HEK293 (cell line): ENCODE data around the gene GABRD.

Experiments
- CTCF ChIA-PET: fragments of 350-600 bp; formaldehyde crosslinking; extraction: SDS; loops from one replicate; lab custom pipeline; 2021; ENCODE audit warnings: antibody characterized with exemption; lab: Yijun Ruan, JAX
- POLR2A ChIA-PET: fragments of 300-600 bp; formaldehyde crosslinking; extraction: SDS; loops from one replicate; lab custom pipeline; 2020; ENCODE audit warnings: antibody characterized with exemption, inconsistent platforms; lab: Yijun Ruan, JAX
- H3K27ac ChIP-seq: fragments of 200-500 bp; sonication (Bioruptor generic); 2 replicates; pipeline ENCODE4 v1.5.1; 2014; ENCODE audit warnings: low read depth, low read length, control low read depth, inconsistent platforms; ENCODE audit errors: extremely low read depth
- H3K36me3 ChIP-seq, 2 experiments: fragments of 200-500 bp in 1 of 2; sonication (Bioruptor generic) in 1 of 2; 1 replicate in 1 of 2; 2 replicates in 1 of 2; pipeline ENCODE4 v1.5.1; 2014 to 2017; ENCODE audit warnings: inconsistent platforms in 2 of 2, low read length in 2 of 2; ENCODE audit not compliant: control insufficient read depth in 2 of 2, insufficient read depth in 1 of 2
- H3K4me1 ChIP-seq: fragments of 200-500 bp; sonication (Bioruptor generic); 2 replicates; pipeline ENCODE4 v1.5.1; 2014; ENCODE audit warnings: mild to moderate bottlenecking, low read length, inconsistent platforms; ENCODE audit not compliant: control insufficient read depth, insufficient read depth
- H3K4me3 ChIP-seq: 2 replicates; pipeline ENCODE4 v1.5.1; 2011; ENCODE audit warnings: low read depth, mild to moderate bottlenecking, control low read depth, low read length, moderate library complexity
- H3K9me3 ChIP-seq: fragments of 200-500 bp; sonication (Bioruptor generic); 2 replicates; pipeline ENCODE4 v1.5.1; 2014; ENCODE audit warnings: low read depth, low read length, inconsistent platforms; ENCODE audit not compliant: control insufficient read depth, insufficient read depth
- ATF2 ChIP-seq: fragments of 450-650 bp; formaldehyde crosslinking; IDR thresholded peaks from 2 replicates; pipeline ENCODE4 v1.5.1; 2016; ENCODE audit warnings: missing biosample characterization, missing genetic modification characterization, low read depth
- EGR2 ChIP-seq: fragments of 450-650 bp; formaldehyde crosslinking; IDR thresholded peaks from 2 replicates; pipeline ENCODE4 v1.5.1; 2016; ENCODE audit warnings: low read depth, missing biosample characterization, missing genetic modification characterization
- GLIS1 ChIP-seq: fragments of 450-650 bp; formaldehyde crosslinking; IDR thresholded peaks from 2 replicates; pipeline ENCODE4 v1.5.1; 2016; ENCODE audit warnings: missing biosample characterization, missing genetic modification characterization
- KLF9 ChIP-seq: fragments of 450-650 bp; formaldehyde crosslinking; IDR thresholded peaks from 2 replicates; pipeline ENCODE4 v1.5.1; 2016; ENCODE audit warnings: missing biosample characterization, missing genetic modification characterization, low read depth
- MEIS1 ChIP-seq: sonication (generic); formaldehyde crosslinking; IDR thresholded peaks from 2 replicates; pipeline ENCODE4 v1.8.1; 2022; ENCODE audit warnings: missing genetic modification reagents, mild to moderate bottlenecking, borderline replicate concordance
- REPIN1 ChIP-seq: fragments of 450-650 bp; formaldehyde crosslinking; IDR thresholded peaks from 2 replicates; pipeline ENCODE4 v1.5.1; 2017; ENCODE audit warnings: missing biosample characterization, missing genetic modification characterization, low read depth
- SP3 ChIP-seq: fragments of 450-650 bp; formaldehyde crosslinking; IDR thresholded peaks from 2 replicates; pipeline ENCODE4 v1.5.1; 2016; ENCODE audit warnings: missing biosample characterization, missing genetic modification characterization
- YY1 ChIP-seq: fragments of 450-650 bp; formaldehyde crosslinking; IDR thresholded peaks from 2 replicates; pipeline ENCODE4 v1.5.1; 2018; ENCODE audit warnings: missing biosample characterization, missing genetic modification characterization
- ZBTB1 ChIP-seq: fragments of 450-650 bp; formaldehyde crosslinking; IDR thresholded peaks from 2 replicates; pipeline ENCODE4 v1.5.1; 2016; ENCODE audit warnings: missing biosample characterization, missing genetic modification characterization
- ZBTB49 ChIP-seq: fragments of 450-650 bp; formaldehyde crosslinking; IDR thresholded peaks from 2 replicates; pipeline ENCODE4 v1.5.1; 2016; ENCODE audit warnings: missing biosample characterization, missing genetic modification characterization, low read depth
- ZBTB8A ChIP-seq: fragments of 450-650 bp; formaldehyde crosslinking; IDR thresholded peaks from 2 replicates; pipeline ENCODE4 v1.5.1; 2016; ENCODE audit warnings: missing biosample characterization, missing genetic modification characterization
- ZNF10 ChIP-seq: fragments of 450-650 bp; formaldehyde crosslinking; IDR thresholded peaks from 2 replicates; pipeline ENCODE4 v1.5.1; 2017; ENCODE audit warnings: missing biosample characterization, missing genetic modification characterization
- ZNF114 ChIP-seq: fragments of 450-650 bp; formaldehyde crosslinking; IDR thresholded peaks from 2 replicates; pipeline ENCODE4 v1.5.0; 2017; ENCODE audit warnings: missing biosample characterization, missing genetic modification characterization
- ZNF132 ChIP-seq: fragments of 450-650 bp; formaldehyde crosslinking; IDR thresholded peaks from 2 replicates; pipeline ENCODE4 v1.5.1; 2017; ENCODE audit warnings: missing biosample characterization, missing genetic modification characterization, borderline replicate concordance
- ZNF169 ChIP-seq: fragments of 450-650 bp; formaldehyde crosslinking; IDR thresholded peaks from 2 replicates; pipeline ENCODE4 v1.5.1; 2016; ENCODE audit warnings: missing biosample characterization, missing genetic modification characterization
- ZNF23 ChIP-seq: fragments of 450-650 bp; formaldehyde crosslinking; IDR thresholded peaks from 2 replicates; pipeline ENCODE4 v1.5.1; 2016; ENCODE audit warnings: missing biosample characterization, missing genetic modification characterization, borderline replicate concordance
- ZNF280C ChIP-seq: fragments of 450-650 bp; formaldehyde crosslinking; IDR thresholded peaks from 2 replicates; pipeline ENCODE4 v1.5.1; 2016; ENCODE audit warnings: missing biosample characterization, missing genetic modification characterization
- ZNF335 ChIP-seq: fragments of 450-650 bp; formaldehyde crosslinking; conservative IDR thresholded peaks from 2 replicates; pipeline ENCODE4 v1.5.1; 2016; ENCODE audit warnings: missing biosample characterization, missing genetic modification characterization
- ZNF529 ChIP-seq: fragments of 450-650 bp; formaldehyde crosslinking; IDR thresholded peaks from 2 replicates; pipeline ENCODE4 v1.5.1; 2017; ENCODE audit warnings: missing genetic modification characterization, missing biosample characterization; ENCODE audit not compliant: insufficient replicate concordance
- ZNF664 ChIP-seq: fragments of 450-650 bp; formaldehyde crosslinking; IDR thresholded peaks from 2 replicates; pipeline ENCODE4 v1.5.1; 2016; ENCODE audit warnings: missing biosample characterization, missing genetic modification characterization
- TF ChIP-seq, protein P1 (sequence below): fragments of 450-650 bp; IDR thresholded peaks from 2 replicates; pipeline ENCODE4 v1.5.1; 2018; ENCODE audit warnings: missing biosample characterization, missing genetic modification characterization
- TF ChIP-seq, protein P2 (sequence below): fragments of 450-650 bp; formaldehyde crosslinking; IDR thresholded peaks from 2 replicates; pipeline ENCODE4 v1.5.1; 2016; ENCODE audit warnings: missing biosample characterization, missing genetic modification characterization
- TF ChIP-seq, protein P3 (sequence below): fragments of 450-650 bp; formaldehyde crosslinking; IDR thresholded peaks from 2 replicates; pipeline ENCODE4 v1.5.1; 2017; ENCODE audit warnings: missing biosample characterization, missing genetic modification characterization

Gene GABRD

GRCh38 chr1:2052054-2052679, 33.0 kb downstream of the GABRD start:
- CTCF ChIA-PET = no interaction called here
- TF ChIP-seq ZNF280C (tag by site-specific recombination) = no peak
- no peak for TF ChIP-seq ZNF169 (tag by site-specific recombination)
- TF ChIP-seq ZNF132 (tag by site-specific recombination) = no peak
- TF ChIP-seq ZNF10 (tag by site-specific recombination) = no peak
- TF ChIP-seq ATF2 (tag by site-specific recombination) = no peak
- no peak for TF ChIP-seq EGR2 (tag by site-specific recombination)
- TF ChIP-seq, protein P1, sequence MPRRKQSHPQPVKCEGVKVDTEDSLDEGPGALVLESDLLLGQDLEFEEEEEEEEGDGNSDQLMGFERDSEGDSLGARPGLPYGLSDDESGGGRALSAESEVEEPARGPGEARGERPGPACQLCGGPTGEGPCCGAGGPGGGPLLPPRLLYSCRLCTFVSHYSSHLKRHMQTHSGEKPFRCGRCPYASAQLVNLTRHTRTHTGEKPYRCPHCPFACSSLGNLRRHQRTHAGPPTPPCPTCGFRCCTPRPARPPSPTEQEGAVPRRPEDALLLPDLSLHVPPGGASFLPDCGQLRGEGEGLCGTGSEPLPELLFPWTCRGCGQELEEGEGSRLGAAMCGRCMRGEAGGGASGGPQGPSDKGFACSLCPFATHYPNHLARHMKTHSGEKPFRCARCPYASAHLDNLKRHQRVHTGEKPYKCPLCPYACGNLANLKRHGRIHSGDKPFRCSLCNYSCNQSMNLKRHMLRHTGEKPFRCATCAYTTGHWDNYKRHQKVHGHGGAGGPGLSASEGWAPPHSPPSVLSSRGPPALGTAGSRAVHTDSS (tag by site-specific recombination) = no peak
- TF ChIP-seq, protein P2, sequence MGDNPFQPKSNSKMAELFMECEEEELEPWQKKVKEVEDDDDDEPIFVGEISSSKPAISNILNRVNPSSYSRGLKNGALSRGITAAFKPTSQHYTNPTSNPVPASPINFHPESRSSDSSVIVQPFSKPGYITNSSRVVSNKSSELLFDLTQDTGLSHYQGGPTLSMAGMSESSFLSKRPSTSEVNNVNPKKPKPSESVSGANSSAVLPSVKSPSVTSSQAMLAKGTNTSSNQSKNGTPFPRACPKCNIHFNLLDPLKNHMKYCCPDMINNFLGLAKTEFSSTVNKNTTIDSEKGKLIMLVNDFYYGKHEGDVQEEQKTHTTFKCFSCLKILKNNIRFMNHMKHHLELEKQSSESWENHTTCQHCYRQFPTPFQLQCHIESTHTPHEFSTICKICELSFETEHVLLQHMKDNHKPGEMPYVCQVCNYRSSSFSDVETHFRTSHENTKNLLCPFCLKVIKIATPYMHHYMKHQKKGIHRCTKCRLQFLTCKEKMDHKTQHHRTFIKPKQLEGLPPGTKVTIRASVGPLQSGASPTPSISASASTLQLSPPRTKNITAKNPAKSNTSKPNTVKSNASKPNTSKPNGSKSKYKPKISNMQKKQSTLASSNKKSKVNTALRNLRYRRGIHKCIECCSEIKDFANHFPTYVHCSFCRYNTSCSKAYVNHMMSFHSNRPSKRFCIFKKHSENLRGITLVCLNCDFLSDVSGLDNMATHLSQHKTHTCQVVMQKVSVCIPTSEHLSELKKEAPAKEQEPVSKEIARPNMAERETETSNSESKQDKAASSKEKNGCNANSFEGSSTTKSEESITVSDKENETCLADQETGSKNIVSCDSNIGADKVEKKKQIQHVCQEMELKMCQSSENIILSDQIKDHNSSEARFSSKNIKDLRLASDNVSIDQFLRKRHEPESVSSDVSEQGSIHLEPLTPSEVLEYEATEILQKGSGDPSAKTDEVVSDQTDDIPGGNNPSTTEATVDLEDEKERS (tag by site-specific recombination) = no peak
- TF ChIP-seq MEIS1 (CRISPR knock-in tag) = no peak
- TF ChIP-seq ZBTB1 (tag by site-specific recombination) = no peak
- TF ChIP-seq ZNF664 (tag by site-specific recombination) = no peak
- TF ChIP-seq ZNF335 = no peak
- TF ChIP-seq ZNF23 (tag by site-specific recombination) = no peak
- TF ChIP-seq ZBTB49 = no peak
- TF ChIP-seq REPIN1 (tag by site-specific recombination) = no peak
- no peak for TF ChIP-seq ZNF529 (tag by site-specific recombination)
- no peak for TF ChIP-seq YY1 (tag by site-specific recombination)
- TF ChIP-seq ZBTB8A (tag by site-specific recombination) = no peak
- TF ChIP-seq SP3 (tag by site-specific recombination) = no peak; the same call in 1 of the 2 replicates
- TF ChIP-seq ZNF114 = no peak
- TF ChIP-seq KLF9 = 0 out of 2 replicates have a peak, but pooled peaks have one; percentile 23
- no peak for TF ChIP-seq GLIS1 (tag by site-specific recombination)
- TF ChIP-seq, protein P3, sequence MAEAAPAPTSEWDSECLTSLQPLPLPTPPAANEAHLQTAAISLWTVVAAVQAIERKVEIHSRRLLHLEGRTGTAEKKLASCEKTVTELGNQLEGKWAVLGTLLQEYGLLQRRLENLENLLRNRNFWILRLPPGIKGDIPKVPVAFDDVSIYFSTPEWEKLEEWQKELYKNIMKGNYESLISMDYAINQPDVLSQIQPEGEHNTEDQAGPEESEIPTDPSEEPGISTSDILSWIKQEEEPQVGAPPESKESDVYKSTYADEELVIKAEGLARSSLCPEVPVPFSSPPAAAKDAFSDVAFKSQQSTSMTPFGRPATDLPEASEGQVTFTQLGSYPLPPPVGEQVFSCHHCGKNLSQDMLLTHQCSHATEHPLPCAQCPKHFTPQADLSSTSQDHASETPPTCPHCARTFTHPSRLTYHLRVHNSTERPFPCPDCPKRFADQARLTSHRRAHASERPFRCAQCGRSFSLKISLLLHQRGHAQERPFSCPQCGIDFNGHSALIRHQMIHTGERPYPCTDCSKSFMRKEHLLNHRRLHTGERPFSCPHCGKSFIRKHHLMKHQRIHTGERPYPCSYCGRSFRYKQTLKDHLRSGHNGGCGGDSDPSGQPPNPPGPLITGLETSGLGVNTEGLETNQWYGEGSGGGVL (tag by site-specific recombination) = peak; percentile 98

More at GRCh38 chr1:2052054-2052679, 33.0 kb downstream of the GABRD start:
- Histone ChIP-seq H3K9me3 (no peaks in the 10 kb centered on the region), H3K4me3 (no peak overlapping the region), H3K4me1 (no peaks in the 10 kb centered on the region; the same call in 1 of the 2 replicates), H3K36me3 (peaks cover 0 to 18% of the 10 kb centered on the region in 2 experiments; a peak in 2 of 3 replicates), H3K27ac (no peak overlapping the region)
- POLR2A ChIA-PET = no interaction called here
